Adrenal gland (tissue), 12 donors: ENCODE data around the gene FAM180A. TPM values are rescaled to one million over a fixed set of nuclear protein-coding genes. Genes with fewer than 3 reads are reported as not detected.
A peak's percentile ranks its signal among the peaks of the same experiment; 100 is the strongest.
"Not testable (repeated sequence)": the region's sequence is repeated elsewhere in the genome, so short reads cannot be mapped to it uniquely, and the experiment has no call there.

Experiments used
- DNase-seq, 7 donors: peaks; one replicate each; pipeline ENCODE4 v3.0.0-alpha.2; 2019 to 2020
- H3K27ac ChIP-seq, 5 donors: fragments of 200-600 bp; sonication (generic) in 4 of 5; 1 replicate in 3 of 5; 2 replicates in 2 of 5; pipeline versions ENCODE4 v1.5.1 to v1.8.0; 2016 to 2020; ENCODE audit warnings: mild to moderate bottlenecking in 1 of 5
- H3K27me3 ChIP-seq: fragments of 200-600 bp; 2 replicates; pipeline ENCODE4 v1.8.0; 2021
- H3K36me3 ChIP-seq, 2 donors: fragments of 200-600 bp; replicated peaks in 1 of 2; 1 replicate in 1 of 2; 2 replicates in 1 of 2; pipeline versions ENCODE4 v1.5.1 to v1.8.0; 2018 to 2022
- H3K4me1 ChIP-seq, 2 donors: fragments of 200-600 bp; replicated peaks in 1 of 2; 1 replicate in 1 of 2; 2 replicates in 1 of 2; pipeline versions ENCODE4 v1.5.1 to v1.8.0; 2018 to 2021
- H3K4me3 ChIP-seq, 4 donors: fragments of 200-600 bp; sonication (generic) in 3 of 4; one replicate each; pipeline ENCODE4 v1.5.1; 2016 to 2018
- H3K9me3 ChIP-seq, 3 donors: fragments of 200-600 bp; sonication (generic) in 1 of 3; replicated peaks in 1 of 3; 1 replicate in 2 of 3; 2 replicates in 1 of 3; pipeline versions ENCODE4 v1.5.1 to v1.8.0; 2016 to 2021
- CTCF ChIP-seq, 6 experiments: fragments of 450-650 bp in 4 of 6; fragments of 200-600 bp in 2 of 6; sonication (generic) in 1 of 6; IDR thresholded peaks; 1 replicate in 5 of 6; 2 replicates in 1 of 6; pipeline versions ENCODE4 v1.5.1 to v1.8.0; 2016 to 2021; ENCODE audit warnings: antibody characterized with exemption in 6 of 6, mild to moderate bottlenecking in 2 of 6, moderate library complexity in 1 of 6
- POLR2A ChIP-seq, 2 donors: fragments of 450-650 bp; IDR thresholded peaks; one replicate each; pipeline ENCODE4 v1.6.1; 2017; ENCODE audit warnings: antibody characterized with exemption in 2 of 2, mild to moderate bottlenecking in 2 of 2, moderate library complexity in 1 of 2
- WGBS, 4 donors: extraction: QIAGEN DNeasy Blood & Tissue Kit in 2 of 4; methylation state at CpG; one replicate each; pipeline versions ENCODE4 v1.1.5 to v1.1.7; 2013 to 2017; 5-methylcytosine and 5-hydroxymethylcytosine counted together
- intact Hi-C, 2 donors: fragments of 100-400 bp; cut with DNase I; formaldehyde crosslinking; loops; one replicate each; pipeline versions ENCODE4 v1.14.1 to v1.15.0; 2022 to 2023
- polyA plus RNA-seq, 3 donors: library from polyadenylated mRNA; stranded (reverse); fragments of 200-250 nt in 2 of 3; fragments of 350-450 nt in 1 of 3; fragmentation: Illumina TruSeq in 1 of 3; extraction: RNeasy Lipid Tissue Mini Kit (QIAGEN cat#74804) in 1 of 3; gene quantifications; one replicate each; pipeline ENCODE4 v1.2.3, GENCODE V29; 2013 to 2014
- total RNA-seq, 9 donors: library from RNA; depleted of rRNA in 4 of 9; stranded (reverse); fragments of >200 nt in 4 of 9; fragments of 120-200 nt in 1 of 9; fragmentation: NEBNext Ultra II Directional in 1 of 9; extraction: Animal tissue kit (Norgen Biotek cat#: 25700) in 1 of 9; gene quantifications; one replicate each; pipeline versions ENCODE4 v1.1.0 to v1.2.4, GENCODE V29; 2013 to 2023
- donor health status: healthy with polysubstance abuse.
- donor health status: Bipolar disorder and iron deficiency.
- donor health status: DM: yes; HTN: yes; CAD: no.
- donor health status: DM: no; HTN: no; CAD: no.
- donor health status: DM: no; HTN: no; CAD: no.
- donor health status: DM: yes; HTN: yes; CAD: no.

FAM180A gene
- total and polyA plus RNA-seq, 12 donors, result 0.17 to 20.4 (median 4.0) TPM

GRCh38 chr7:135743907-135744731 is 4.5 kb downstream of the FAM180A start:
- TF ChIP-seq POLR2A (IDR thresholded peaks at IDR 0.05), result no peak
- no peak for TF ChIP-seq CTCF (IDR thresholded peaks at IDR 0.05)
- Histone ChIP-seq H3K4me3 (no peak overlapping the region), H3K4me1 (peaks cover 0 to 4% of the 10 kb centered on the region in 2 donors), H3K36me3 (no peaks in the 10 kb centered on the region), H3K27ac (peak overlapping the region in 2 of 5 donors; percentile 24 to 55), H3K27me3 (no peaks in the 10 kb centered on the region), H3K9me3 (no peaks in the 10 kb centered on the region)
- WGBS, 4 donors, result 64 to 80% (median 76%) methylated on average over 13 to 14 of the region's 14 CpGs
- DNase-seq, result no peak
- intact Hi-C loops, result no loop called here

GRCh38 chr7:135742371-135742770 is 6.2 kb downstream of the FAM180A start:
- no peak overlapping the region for H3K27ac ChIP-seq
- H3K4me3 ChIP-seq, result no peak overlapping the region
- H3K4me1 ChIP-seq, result peaks cover 0 to 4% of the 10 kb centered on the region in 2 donors
- H3K36me3 ChIP-seq, result no peaks in the 10 kb centered on the region
- intact Hi-C loops, result no loop called here
- no peaks in the 10 kb centered on the region for H3K9me3 ChIP-seq
- TF ChIP-seq CTCF (IDR thresholded peaks at IDR 0.05) (no peak), POLR2A (IDR thresholded peaks at IDR 0.05) (no peak)
- no peaks in the 10 kb centered on the region for H3K27me3 ChIP-seq
- 64 to 75% (median 70%) methylated on average over 4 of the region's 4 CpGs for WGBS, 4 donors
- DNase-seq, result peak in 2 of 7 donors; percentile 17 to 27

DNA sequence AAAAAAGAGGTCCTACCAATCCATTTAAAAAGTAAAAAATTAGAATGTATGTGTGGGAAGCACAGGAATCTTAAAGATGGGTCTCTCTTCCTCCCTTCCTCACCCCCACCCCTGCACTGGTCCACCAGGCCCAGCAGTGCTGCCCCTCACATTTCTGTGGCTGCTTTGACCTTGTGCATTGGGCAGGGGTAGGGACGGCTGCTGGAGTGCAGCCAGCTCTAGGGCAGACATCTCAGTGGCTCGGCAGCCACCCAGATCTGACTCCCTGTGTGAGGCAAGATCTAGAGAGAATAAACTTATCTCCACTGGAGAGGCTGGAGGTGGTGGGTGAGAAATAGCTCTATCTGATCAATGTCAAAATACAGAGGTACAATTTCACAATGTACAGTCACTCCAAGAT is 6.7 kb downstream of the FAM180A start:
- H3K4me3 ChIP-seq, result no peak overlapping the region
- WGBS, 4 donors, result 31 to 53% (median 42%) methylated on average over 2 of the region's 2 CpGs
- H3K4me1 ChIP-seq, result peaks cover 0 to 4% of the 10 kb centered on the region in 2 donors
- no peaks in the 10 kb centered on the region for H3K9me3 ChIP-seq
- H3K27me3 ChIP-seq, result no peaks in the 10 kb centered on the region
- DNase-seq, result peak in 1 of 7 donors; percentile 49
- H3K36me3 ChIP-seq, result no peaks in the 10 kb centered on the region
- H3K27ac ChIP-seq, result no peak overlapping the region
- intact Hi-C loops, result no loop called here
- TF ChIP-seq CTCF (IDR thresholded peaks at IDR 0.05), result no peak
- no peak for TF ChIP-seq POLR2A (IDR thresholded peaks at IDR 0.05)

GRCh38 chr7:135740889-135741288 is 7.7 kb downstream of the FAM180A start:
- 67 to 90% (median 81%) methylated on average over 3 of the region's 3 CpGs for WGBS, 4 donors
- Histone ChIP-seq H3K4me3 (no peak overlapping the region), H3K36me3 (no peaks in the 10 kb centered on the region), H3K27me3 (no peaks in the 10 kb centered on the region), H3K9me3 (no peaks in the 10 kb centered on the region), H3K4me1 (no peaks in the 10 kb centered on the region), H3K27ac (no peak overlapping the region)
- intact Hi-C loops, result no loop called here
- TF ChIP-seq CTCF (IDR thresholded peaks at IDR 0.05), result no peak
- no peak for TF ChIP-seq POLR2A (IDR thresholded peaks at IDR 0.05)
- DNase-seq, result no peak

GRCh38 chr7:135737306-135737647 is 11.3 kb downstream of the FAM180A start:
- H3K36me3 ChIP-seq, DNase-seq, intact Hi-C loops, H3K27ac ChIP-seq, H3K9me3 ChIP-seq, H3K4me1 ChIP-seq, H3K4me3 ChIP-seq, H3K27me3 ChIP-seq: not testable (repeated sequence)
- 89 to 97% (median 95%) methylated on average over 6 to 10 of the region's 10 CpGs for WGBS, 4 donors
